IMR-90 (cell line): ENCODE data around the gene PRELP. TPM values are rescaled to one million over a fixed set of nuclear protein-coding genes. Genes with fewer than 3 reads are reported as not detected.

Experiments used
- ATAC-seq: fragments of 200-7000 bp; cut with Tn5 transposase; 2 replicates; pipeline ENCODE4 v1.9.1; 2020; ENCODE audit warnings: low read depth, mild to moderate bottlenecking, moderate library complexity
- BruUV-seq: library from RNA; stranded (reverse); fragments of 400-500 nt; replicated peaks from 2 replicates; lab custom pipeline; 2021; lab: Mats Ljungman, UMichigan
- CTCF ChIA-PET: fragments of 300-600 bp; formaldehyde crosslinking; extraction: SDS; loops from one replicate; lab custom pipeline; 2021; ENCODE audit warnings: antibody characterized with exemption; lab: Yijun Ruan, JAX
- POLR2A ChIA-PET: fragments of 300-600 bp; sonication (Branson Sonifier 250); formaldehyde crosslinking; loops from one replicate; lab custom pipeline; 2022; ENCODE audit warnings: antibody characterized with exemption; ENCODE audit not compliant: unreplicated experiment; lab: Charles Lee
- DNase-seq: peaks from one replicate; pipeline ENCODE4 v3.0.0; 2013
- H2AFZ ChIP-seq: replicated peaks from 2 replicates; pipeline ENCODE3; 2013; ENCODE audit warnings: low read length, mild to moderate bottlenecking; ENCODE audit not compliant: poor library complexity
- H2AK5ac ChIP-seq: 2 replicates; pipeline ENCODE4 v1.6.1; 2013; ENCODE audit warnings: low read depth, low read length, inconsistent platforms
- H2AK9ac ChIP-seq: replicated peaks from 2 replicates; pipeline ENCODE3; 2013; ENCODE audit warnings: mild to moderate bottlenecking, low read depth, low read length, moderate library complexity; ENCODE audit not compliant: poor library complexity
- H2BK120ac ChIP-seq: 2 replicates; pipeline ENCODE4 v1.6.1; 2013; ENCODE audit warnings: low read depth, low read length, inconsistent platforms
- H2BK15ac ChIP-seq: 3 replicates; pipeline ENCODE4 v1.6.1; 2013; ENCODE audit warnings: low read depth, low read length, inconsistent platforms
- H2BK20ac ChIP-seq: 2 replicates; pipeline ENCODE4 v1.6.1; 2013; ENCODE audit warnings: low read depth, mild to moderate bottlenecking, inconsistent platforms, low read length, moderate library complexity
- H2BK5ac ChIP-seq: 2 replicates; pipeline ENCODE4 v1.6.1; 2013; ENCODE audit warnings: mild to moderate bottlenecking, low read depth, low read length, inconsistent platforms; ENCODE audit not compliant: poor library complexity, severe bottlenecking
- H3K14ac ChIP-seq: replicated peaks from 2 replicates; pipeline ENCODE4 v1.6.1; 2013; ENCODE audit warnings: low read depth, low read length, inconsistent platforms
- H3K18ac ChIP-seq: 2 replicates; pipeline ENCODE4 v1.6.1; 2013; ENCODE audit warnings: low read depth, low read length, control low read depth
- H3K23ac ChIP-seq: 2 replicates; pipeline ENCODE4 v1.6.1; 2013; ENCODE audit warnings: low read depth, low read length, inconsistent platforms
- H3K27ac ChIP-seq: 2 replicates; pipeline ENCODE4 v1.5.1; 2013; ENCODE audit warnings: mild to moderate bottlenecking, control low read depth, low read length; ENCODE audit not compliant: insufficient read depth
- H3K27me3 ChIP-seq: 2 replicates; pipeline ENCODE4 v1.6.1; 2013; ENCODE audit warnings: low read length; ENCODE audit not compliant: control insufficient read depth, insufficient read depth
- H3K36me3 ChIP-seq: 2 replicates; pipeline ENCODE4 v1.6.1; 2013; ENCODE audit warnings: low read length, mixed read lengths; ENCODE audit not compliant: control insufficient read depth, insufficient read depth
- H3K4ac ChIP-seq: 2 replicates; pipeline ENCODE4 v1.6.1; 2013; ENCODE audit warnings: low read depth, low read length, inconsistent platforms
- H3K4me1 ChIP-seq: 2 replicates; pipeline ENCODE4 v1.6.1; 2013; ENCODE audit warnings: low read length, mixed read lengths; ENCODE audit not compliant: control insufficient read depth, insufficient read depth
- H3K4me2 ChIP-seq: 2 replicates; pipeline ENCODE4 v1.6.1; 2013; ENCODE audit warnings: low read depth, mild to moderate bottlenecking, control low read depth, low read length, moderate library complexity
- H3K4me3 ChIP-seq: 2 replicates; pipeline ENCODE4 v1.5.1; 2013; ENCODE audit warnings: low read depth, mild to moderate bottlenecking, control low read depth, low read length, moderate library complexity; ENCODE audit not compliant: insufficient read depth
- H3K56ac ChIP-seq: 2 replicates; pipeline ENCODE4 v1.6.1; 2013; ENCODE audit warnings: low read length, inconsistent platforms; ENCODE audit not compliant: insufficient read depth; ENCODE audit errors: extremely low read depth
- H3K79me1 ChIP-seq, 2 experiments: 2 replicates each; pipeline ENCODE4 v1.6.1; 2013; ENCODE audit warnings: low read length in 2 of 2, inconsistent platforms in 1 of 2, low read depth in 1 of 2
- H3K9ac ChIP-seq: 2 replicates; pipeline ENCODE4 v1.6.1; 2013; ENCODE audit warnings: low read depth, low read length, control low read depth
- H3K9me1 ChIP-seq: 2 replicates; pipeline ENCODE4 v1.6.1; 2013; ENCODE audit warnings: low read length, inconsistent platforms; ENCODE audit not compliant: insufficient read depth
- H3K9me3 ChIP-seq: 2 replicates; pipeline ENCODE4 v1.6.1; 2013; ENCODE audit warnings: low read length; ENCODE audit not compliant: control insufficient read depth, insufficient read depth
- H4K20me1 ChIP-seq: 2 replicates; pipeline ENCODE4 v1.6.1; 2013; ENCODE audit warnings: low read length, inconsistent platforms; ENCODE audit not compliant: insufficient read depth
- H4K5ac ChIP-seq: 2 replicates; pipeline ENCODE4 v1.6.1; 2013; ENCODE audit warnings: mild to moderate bottlenecking, low read depth, low read length, control low read depth
- H4K8ac ChIP-seq, 2 experiments: 2 replicates each; pipeline ENCODE4 v1.6.1; 2013; ENCODE audit warnings: low read depth in 2 of 2, low read length in 2 of 2, control low read depth in 1 of 2, inconsistent platforms in 1 of 2
- H4K91ac ChIP-seq: 2 replicates; pipeline ENCODE4 v1.6.1; 2013; ENCODE audit warnings: low read depth, low read length, inconsistent platforms; ENCODE audit not compliant: insufficient read depth
- CHD1 ChIP-seq: IDR thresholded peaks from 2 replicates; pipeline ENCODE4 v1.6.1; 2012; ENCODE audit warnings: low read depth, low read length, improper control_type of control experiment
- FOS ChIP-seq: fragments of 150-350 bp; IDR thresholded peaks from 2 replicates; pipeline ENCODE4 v1.6.1; 2016; ENCODE audit warnings: low read depth, low read length
- MAFK ChIP-seq: IDR thresholded peaks from 2 replicates; pipeline ENCODE4 v1.6.1; 2012; ENCODE audit warnings: low read depth, low read length, improper control_type of control experiment
- POLR2A ChIP-seq: IDR thresholded peaks from 2 replicates; pipeline ENCODE4 v1.6.1; 2012; ENCODE audit warnings: mild to moderate bottlenecking, low read depth, low read length
- RAD21 ChIP-seq: IDR thresholded peaks from 2 replicates; pipeline ENCODE4 v1.6.1; 2012; ENCODE audit warnings: low read length, improper control_type of control experiment
- SMC3 ChIP-seq: fragments of 150-350 bp; IDR thresholded peaks from 2 replicates; pipeline ENCODE4 v1.6.1; 2016; ENCODE audit warnings: low read depth, mild to moderate bottlenecking, antibody characterized with exemption, low read length, moderate library complexity
- WGBS, 2 experiments: methylation state at CpG; one replicate each; pipeline versions ENCODE4 v1.1.5 to v1.1.7; 2013; ENCODE audit warnings: missing lambda C conversion rate in 2 of 2; ENCODE audit not compliant: insufficient read length in 1 of 2; ENCODE audit errors: extremely low coverage in 2 of 2; 5-methylcytosine and 5-hydroxymethylcytosine counted together
- dilution Hi-C: fragments of 300-500 bp; cut with HindIII; formaldehyde crosslinking; loops from one replicate; pipeline ENCODE4 v1.14.3; 2018; ENCODE audit warnings: low sequenced_read_pairs; ENCODE audit not compliant: unreplicated experiment
- in situ Hi-C: fragments of 300-500 bp; cut with MboI; formaldehyde crosslinking; loops from 3 replicates; pipeline ENCODE4 v1.14.3; 2019; ENCODE audit warnings: low sequenced_read_pairs, inconsistent platforms, mixed read lengths
- intact Hi-C: fragments of 100-400 bp; cut with micrococcal nuclease; formaldehyde crosslinking; loops from 2 replicates; pipeline ENCODE4 v1.10.0; 2022
- polyA plus RNA-seq, 3 experiments: library from polyadenylated mRNA; depleted of rRNA; stranded (reverse); fragments of >200 nt; gene quantifications; 2 replicates each; pipeline ENCODE4 v1.2.3, GENCODE V29; 2012; ENCODE audit warnings: low replicate concordance in 1 of 3
- total RNA-seq: library from RNA; depleted of rRNA; stranded (reverse); fragments of >200 nt; gene quantifications from 2 replicates; pipeline ENCODE4 v1.2.3, GENCODE V29; 2012

PRELP gene
- total and polyA plus RNA-seq, 2 of the 4 experiments (the other 2 are of a cell fraction): 0.56 TPM; not detected in 1

- Histone ChIP-seq H4K91ac (no peak overlapping the region), H4K5ac (no peak overlapping the region), H3K27me3 (peaks cover 60% of the 10 kb centered on the region), H3K9ac (no peak overlapping the region), H3K23ac (no peak overlapping the region), H3K14ac (no peak overlapping the region), H2AFZ (no peak overlapping the region), H2AK9ac (no peak overlapping the region), H3K4me1 (peaks cover 11% of the 10 kb centered on the region; the same call in 1 of the 2 replicates), H3K4me2 (no peak overlapping the region), H4K20me1 (peaks cover 7% of the 10 kb centered on the region), H4K8ac (no peak overlapping the region), H3K18ac (no peak overlapping the region), H3K9me3 (no peaks in the 10 kb centered on the region), H2BK5ac (no peak overlapping the region), H3K9me1 (0 out of 2 replicates have a peak, but pooled peaks cover 4% of the 10 kb centered on the region), H2BK20ac (no peak overlapping the region), H3K56ac (no peak overlapping the region), H3K4ac (no peak overlapping the region), H3K27ac (no peak overlapping the region), H2BK120ac (no peak overlapping the region), H2BK15ac (no peak overlapping the region), H3K36me3 (no peaks in the 10 kb centered on the region), H2AK5ac (no peak overlapping the region), H3K79me1 (no peaks in the 10 kb centered on the region), H3K4me3 (no peak overlapping the region)
- intact Hi-C loops (no loop called here), dilution Hi-C loops (no loop called here), in situ Hi-C loops (no loop called here)
- ATAC-seq (no peak), DNase-seq (no peak)
- no TSS peak for BruUV-seq
- ChIA-PET CTCF (interaction anchor here (1.2 kb wide), 1 partner anchor 11 kb away, joined by 6 read pairs; no protein-coding TSS in a partner anchor), POLR2A (no interaction called here)
- 88% methylated on average over 3 of the region's 11 CpGs; no CpG with 5 or more reads in 1 of the 2 experiments for WGBS, 2 experiments
- TF ChIP-seq RAD21 (no peak), MAFK (no peak), CHD1 (no peak), FOS (no peak), POLR2A (no peak), SMC3 (no peak)
Measured at GRCh38 chr1:203428981-203429599, 46.5 kb upstream of the PRELP start.
